Stimulated activated naive B cell treated with anti-CD40 and anti-IgM and Interleukin-4, amounts not matched to agents 10 μg/mL and 1 μg/mL and 100 μg/mL, for 72 hours (primary cell): ENCODE results near the gene INTS11.
"Not testable (repeated sequence)": the region's sequence is repeated elsewhere in the genome, so short reads cannot be mapped to it uniquely, and the experiment has no call there.

Source experiments
- ATAC-seq, 2 donors: fragments of 150-1000 bp; cut with Tn5 transposase; replicated peaks; 2 replicates each; pipeline ENCODE4 v1.10.0; 2021; ENCODE audit warnings: moderate library complexity in 1 of 2
- DNase-seq: peaks from one replicate; pipeline ENCODE4 v3.0.0; 2021
- H3K27ac Mint-ChIP-seq: one replicate; pipeline ENCODE4 v1.8.0; 2022; ENCODE audit warnings: mild to moderate bottlenecking, mixed read lengths
- H3K27me3 Mint-ChIP-seq, 2 donors: one replicate each; pipeline ENCODE4 v1.8.0; 2022; ENCODE audit warnings: mixed read lengths in 2 of 2
- H3K36me3 Mint-ChIP-seq, 2 donors: one replicate each; pipeline ENCODE4 v1.8.0; 2022; ENCODE audit warnings: mixed read lengths in 2 of 2, mild to moderate bottlenecking in 1 of 2
- H3K4me1 Mint-ChIP-seq, 2 donors: one replicate each; pipeline ENCODE4 v1.8.0; 2022; ENCODE audit warnings: mixed read lengths in 2 of 2, mild to moderate bottlenecking in 1 of 2
- H3K4me3 Mint-ChIP-seq, 2 donors: one replicate each; pipeline ENCODE4 v1.8.0; 2022; ENCODE audit warnings: mild to moderate bottlenecking in 2 of 2, mixed read lengths in 2 of 2, moderate library complexity in 1 of 2
- H3K9me3 Mint-ChIP-seq, 2 donors: one replicate each; pipeline ENCODE4 v1.8.0; 2022; ENCODE audit warnings: mixed read lengths in 2 of 2, mild to moderate bottlenecking in 1 of 2

The INTS11 gene

DNA sequence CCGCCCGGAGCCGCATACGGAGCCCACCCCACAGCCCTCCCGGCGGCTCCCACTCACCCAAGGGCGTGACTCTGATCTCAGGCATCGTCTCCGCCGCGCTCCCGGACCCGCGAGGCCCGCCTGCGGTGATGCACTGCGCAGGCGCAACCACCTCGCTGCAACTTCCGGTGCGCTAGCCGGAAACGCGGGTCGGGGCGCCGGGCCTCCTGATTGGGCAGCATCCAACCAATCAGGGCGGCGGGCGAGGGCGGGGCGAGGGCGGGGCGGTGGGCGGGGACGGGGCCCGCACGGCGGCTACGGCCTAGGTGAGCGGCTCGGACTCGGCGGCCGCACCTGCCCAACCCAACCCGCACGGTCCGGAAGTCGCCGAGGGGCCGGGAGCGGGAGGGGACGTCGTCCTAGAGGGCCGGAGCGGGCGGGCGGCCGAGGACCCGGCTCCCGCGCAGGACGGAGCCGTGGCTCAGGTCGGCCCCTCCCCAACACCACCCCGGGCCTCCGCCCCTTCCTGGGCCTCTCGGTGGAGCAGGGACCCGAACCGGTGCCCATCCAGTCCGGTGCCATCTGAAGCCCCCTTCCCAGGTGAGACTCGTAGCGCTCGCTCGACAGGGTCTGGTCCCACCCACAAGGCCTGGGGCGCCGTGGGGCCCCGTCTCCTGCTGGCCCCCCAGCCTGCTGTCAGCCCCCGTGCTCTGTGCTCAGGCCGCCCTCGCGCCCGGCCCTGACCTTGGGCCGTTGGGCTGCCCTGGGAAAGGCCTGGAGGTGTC lies at the start of gene INTS11, which contains the start of gene CPTP:
Gene INTS11 (minus strand): TSS at position 137 of the 764 bp plus-strand sequence. CDS start 52 bp downstream, at position 85.
Gene CPTP (plus strand): TSS at position 279 of the 764 bp plus-strand sequence. CDS start 2,109 bp downstream, outside the sequence.
- ATAC-seq: peak; percentile 88 to 90
- H3K27ac Mint-ChIP-seq: peak within 1 kb of the TSS; percentile 97

DNA sequence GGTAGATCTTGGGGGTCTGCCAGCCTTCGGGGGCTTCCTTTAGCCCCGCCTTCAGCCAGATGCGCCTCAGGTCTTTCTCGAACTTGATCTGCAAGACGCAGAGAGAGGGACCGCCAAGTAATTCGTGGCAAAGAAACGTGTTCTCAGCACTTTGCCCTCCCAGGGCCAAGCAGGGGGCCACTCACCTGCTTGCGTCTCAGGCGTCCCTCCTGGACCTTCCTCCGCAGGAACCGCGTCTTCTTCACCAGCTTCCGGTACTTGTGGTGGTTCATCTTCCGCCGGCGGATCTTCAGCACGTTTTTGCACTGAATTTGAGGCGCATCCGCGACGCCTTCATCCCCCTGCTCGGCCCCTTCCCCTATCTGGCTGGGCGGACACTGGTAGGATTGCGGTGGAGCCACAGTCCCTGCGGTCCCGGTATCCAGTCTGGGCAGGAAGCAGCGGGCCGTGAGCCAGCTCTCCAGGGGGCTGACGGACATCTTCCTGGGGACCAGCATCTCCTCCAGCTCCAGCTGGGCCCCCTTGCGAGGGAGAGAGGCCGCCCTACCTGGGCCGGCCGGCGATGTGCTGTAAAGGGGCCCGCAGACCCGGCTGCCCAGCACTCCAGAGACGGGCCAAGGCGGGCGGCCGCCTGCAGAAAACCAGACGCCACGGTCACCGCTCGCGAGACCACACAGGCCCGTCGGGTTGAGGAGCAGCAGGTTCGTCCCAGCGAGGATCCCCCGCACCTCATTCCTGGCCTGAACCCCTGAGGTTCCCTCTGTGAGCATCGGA lies 49.5 kb upstream of the INTS11 start:
- H3K4me1 Mint-ChIP-seq: peaks cover 15 to 37% of the 10 kb centered on the region in 2 donors

More for the DNA sequence above, at the start of gene INTS11, which contains the start of gene CPTP:
- Mint-ChIP-seq H3K36me3 (peaks cover 4 to 27% of the 10 kb centered on the region in 2 donors), H3K27me3 (no peaks in the 10 kb centered on the region), H3K9me3 (no peaks in the 10 kb centered on the region), H3K4me3 (peak within 1 kb of the TSS; percentile 92 to 93), H3K4me1 (peaks cover 23 to 54% of the 10 kb centered on the region in 2 donors)
- DNase-seq: peak; percentile 90

DNA sequence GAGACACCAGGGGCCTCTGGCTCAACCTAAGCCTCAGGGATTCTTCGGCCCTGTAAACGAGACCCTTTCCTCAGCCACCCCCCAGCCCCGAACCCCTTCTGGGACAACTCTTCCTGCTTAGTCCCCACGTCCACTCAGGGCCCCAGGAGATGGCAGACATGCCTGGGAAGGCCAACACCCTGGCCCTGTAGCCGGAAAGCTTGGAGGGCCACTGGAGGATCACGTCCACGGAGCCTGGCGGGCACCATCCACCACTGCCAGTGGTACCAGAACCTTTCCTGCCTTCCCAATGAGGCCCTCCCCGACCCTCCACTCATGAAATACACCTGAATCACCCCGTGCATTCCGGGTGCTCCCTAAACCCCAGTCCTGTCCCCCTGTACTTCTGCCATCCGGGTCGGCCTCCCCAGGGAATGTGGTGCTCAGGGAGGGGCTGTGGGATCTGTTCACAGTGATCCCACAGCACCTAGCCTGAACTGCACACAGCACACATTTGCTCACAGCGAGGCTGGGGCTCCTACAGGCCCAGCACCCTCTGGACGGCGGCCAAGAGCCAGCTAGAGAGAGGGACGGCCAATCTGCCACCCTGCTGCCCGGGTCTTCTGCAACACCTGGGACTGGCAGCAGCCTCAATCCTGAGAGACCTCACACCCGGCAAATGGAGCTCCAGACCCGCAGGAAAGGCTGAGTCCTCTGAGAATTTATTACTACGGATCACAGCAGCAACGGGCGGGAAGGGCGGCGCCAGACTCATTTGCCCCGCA lies 48.8 kb upstream of the INTS11 start:
- Mint-ChIP-seq H3K36me3 (peaks cover 16 to 29% of the 10 kb centered on the region in 2 donors), H3K4me3 (peak overlapping the region; percentile 50 to 60), H3K27ac (peak overlapping the region; percentile 37), H3K9me3 (no peaks in the 10 kb centered on the region), H3K27me3 (no peaks in the 10 kb centered on the region), H3K4me1 (peaks cover 15 to 37% of the 10 kb centered on the region in 2 donors)
- no peak for DNase-seq
- ATAC-seq: no peak

More for the DNA sequence above, 49.5 kb upstream of the INTS11 start:
- Mint-ChIP-seq H3K9me3 (no peaks in the 10 kb centered on the region), H3K27ac (peak overlapping the region; percentile 98), H3K4me3 (peak overlapping the region; percentile 92 to 95), H3K27me3 (no peaks in the 10 kb centered on the region), H3K36me3 (peaks cover 19 to 34% of the 10 kb centered on the region in 2 donors)
- no peak for ATAC-seq
- DNase-seq: no peak

DNA sequence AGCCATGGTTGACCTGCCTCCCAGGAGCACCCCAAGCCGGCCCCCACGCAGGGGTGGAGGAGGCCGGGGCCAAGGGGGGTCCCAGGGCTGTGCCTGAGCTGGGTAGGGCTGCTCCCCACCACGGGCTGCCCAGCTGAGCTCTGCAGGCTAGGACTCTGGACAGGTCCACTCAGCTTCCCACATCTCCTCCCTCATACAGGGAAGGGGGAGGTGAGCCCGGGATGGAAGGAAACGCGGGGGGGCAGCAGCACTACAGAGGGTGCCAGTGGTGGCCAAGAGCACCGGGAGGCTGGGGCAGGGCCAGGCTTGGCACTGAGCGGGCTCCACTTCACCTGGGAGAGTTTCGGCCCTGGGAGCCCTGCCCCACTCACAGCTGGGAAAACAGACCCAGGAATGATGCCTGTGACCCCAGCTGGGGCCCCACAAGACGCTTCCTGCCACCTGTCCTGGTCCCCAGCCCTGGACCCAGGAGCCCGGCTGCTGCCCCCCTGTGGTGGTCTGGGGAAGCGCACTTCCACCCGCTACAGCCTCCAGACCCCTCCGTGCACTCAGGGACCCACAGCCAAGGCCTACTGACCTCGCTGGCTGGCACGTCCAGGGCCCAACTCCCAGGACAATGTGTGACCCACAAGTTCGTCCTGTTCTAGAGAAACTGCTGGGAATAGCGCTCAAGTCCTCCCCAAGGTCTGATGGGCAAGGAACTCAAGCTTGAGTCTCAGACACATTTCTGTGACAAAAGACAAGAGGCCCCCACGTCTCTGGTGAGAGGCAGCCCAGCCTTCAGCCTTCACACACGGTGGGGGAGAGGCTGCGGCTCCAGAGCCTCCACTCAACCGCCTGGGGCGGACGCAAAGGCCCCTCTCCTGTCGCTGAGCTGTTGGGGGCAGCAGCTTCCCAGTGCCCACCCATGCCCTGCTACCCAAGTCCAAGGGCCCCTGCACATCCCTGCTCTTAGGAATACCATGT lies 47.6 kb upstream of the INTS11 start:
- peaks cover 16 to 28% of the 10 kb centered on the region in 2 donors for H3K36me3 Mint-ChIP-seq
- DNase-seq (peak; percentile 65), ATAC-seq (peak; percentile 37 to 44)
- H3K27ac Mint-ChIP-seq: no peak overlapping the region
- peaks cover 15 to 36% of the 10 kb centered on the region in 2 donors for H3K4me1 Mint-ChIP-seq
- no peaks in the 10 kb centered on the region for H3K9me3 Mint-ChIP-seq
- peak overlapping the region; percentile 5 to 56 for H3K4me3 Mint-ChIP-seq
- H3K27me3 Mint-ChIP-seq: no peaks in the 10 kb centered on the region

DNA sequence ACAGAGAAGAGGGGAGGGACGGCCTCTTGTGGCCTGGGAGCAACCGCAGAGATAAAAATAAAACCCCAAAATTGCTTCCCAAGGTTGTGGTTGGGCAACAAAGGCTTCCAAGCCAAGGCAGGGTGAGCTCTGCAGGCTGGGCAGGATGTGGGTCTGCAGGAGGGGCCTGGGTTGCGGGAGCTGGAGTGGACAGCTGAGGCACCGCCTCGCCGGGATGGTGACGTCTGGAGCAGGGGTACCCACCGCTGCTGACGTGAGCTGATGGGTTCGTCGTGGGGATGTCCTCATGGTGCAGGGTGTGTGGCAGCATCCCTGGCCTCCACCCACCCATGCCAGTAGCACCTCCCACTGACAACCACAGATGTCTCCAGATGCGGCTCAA lies 46.9 kb upstream of the INTS11 start:
- H3K27me3 Mint-ChIP-seq: no peaks in the 10 kb centered on the region
- peaks cover 12 to 30% of the 10 kb centered on the region in 2 donors for H3K4me1 Mint-ChIP-seq
- H3K4me3 Mint-ChIP-seq: peak overlapping the region in 1 of 2 donors; percentile 4
- no peak overlapping the region for H3K27ac Mint-ChIP-seq
- peaks cover 10 to 21% of the 10 kb centered on the region in 2 donors for H3K36me3 Mint-ChIP-seq
- DNase-seq (no peak), ATAC-seq (no peak)
- H3K9me3 Mint-ChIP-seq: no peaks in the 10 kb centered on the region

DNA sequence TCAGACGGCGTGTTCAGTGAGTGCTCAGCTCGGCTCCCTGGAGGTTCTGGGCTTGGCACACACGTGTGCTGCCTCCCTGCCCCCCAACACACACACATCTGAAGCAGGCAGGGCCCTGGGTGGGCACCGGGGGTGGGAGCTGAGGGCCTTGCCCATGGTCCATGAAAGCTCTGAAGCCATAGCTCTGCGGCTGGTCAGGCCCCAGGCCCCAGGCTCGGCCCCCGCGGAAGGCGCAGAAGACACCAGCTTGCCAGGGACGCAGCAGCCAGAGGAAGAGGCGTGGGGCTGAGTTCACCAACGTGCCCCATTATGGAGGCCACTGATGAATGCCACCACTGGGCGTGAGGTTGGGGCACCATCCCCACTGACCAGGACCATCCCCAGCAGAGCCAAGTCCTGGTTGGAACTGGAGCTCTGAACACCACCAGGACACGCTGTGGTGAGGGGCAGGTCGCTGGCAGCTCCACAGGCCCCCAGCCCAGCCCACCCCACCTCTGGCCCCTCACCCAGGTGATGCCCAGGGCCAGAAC lies 46.4 kb upstream of the INTS11 start:
- ATAC-seq (no peak), DNase-seq (no peak)
- Mint-ChIP-seq H3K36me3 (peaks cover 9 to 19% of the 10 kb centered on the region in 2 donors), H3K9me3 (no peaks in the 10 kb centered on the region), H3K27me3 (no peaks in the 10 kb centered on the region), H3K4me1 (peaks cover 12 to 26% of the 10 kb centered on the region in 2 donors), H3K27ac (no peak overlapping the region), H3K4me3 (no peak overlapping the region)

DNA sequence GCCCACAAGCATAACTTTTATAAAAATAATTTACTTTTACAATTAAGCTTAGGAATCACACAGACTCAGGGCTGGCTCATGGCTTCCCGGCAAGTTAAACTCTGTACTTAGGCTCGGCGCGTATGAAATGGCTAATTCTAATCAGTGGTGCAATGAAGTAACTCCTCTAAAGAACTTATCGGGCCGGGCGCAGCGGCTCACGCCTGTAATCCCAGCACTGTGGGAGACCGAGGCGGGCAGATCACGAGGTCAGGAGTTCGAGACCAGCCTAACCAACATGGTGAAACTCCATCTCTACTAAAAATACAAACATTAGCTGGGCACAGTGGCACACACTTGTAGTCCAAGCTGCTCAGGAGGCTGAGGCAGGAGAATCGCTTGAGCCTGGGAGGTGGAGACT lies 45.6 kb upstream of the INTS11 start:
- Mint-ChIP-seq H3K4me1 (peaks cover 12 to 26% of the 10 kb centered on the region in 2 donors), H3K36me3 (peaks cover 9 to 15% of the 10 kb centered on the region in 2 donors)
- not testable (repeated sequence) for H3K9me3 Mint-ChIP-seq, ATAC-seq, H3K27ac Mint-ChIP-seq, H3K4me3 Mint-ChIP-seq, H3K27me3 Mint-ChIP-seq, DNase-seq

DNA sequence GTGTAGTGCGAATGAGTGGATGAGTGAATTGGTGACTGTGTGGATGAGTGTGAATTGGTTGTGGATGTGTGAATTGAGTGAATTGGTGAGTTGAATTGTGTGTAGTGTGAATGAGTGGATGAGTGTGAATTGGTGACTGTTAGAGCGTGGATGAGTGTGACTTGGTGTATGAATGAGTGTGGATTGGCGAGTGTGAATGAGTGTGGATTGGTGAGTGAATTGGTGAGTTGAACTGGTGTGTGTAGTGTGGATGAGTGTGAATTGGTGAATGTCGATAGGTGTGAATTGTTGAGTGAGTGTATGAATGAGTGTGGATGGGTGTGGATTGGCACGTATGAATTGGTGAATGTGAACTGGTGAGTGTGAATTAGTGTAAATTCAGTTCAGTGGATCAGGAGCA lies 42.9 kb upstream of the INTS11 start:
- ATAC-seq (no peak), DNase-seq (no peak)
- H3K4me3 Mint-ChIP-seq: no peak overlapping the region
- no peaks in the 10 kb centered on the region for H3K9me3 Mint-ChIP-seq
- H3K4me1 Mint-ChIP-seq: peaks cover 2 to 7% of the 10 kb centered on the region in 2 donors
- H3K27me3 Mint-ChIP-seq: peaks cover 0 to 1% of the 10 kb centered on the region in 2 donors
- H3K27ac Mint-ChIP-seq: no peak overlapping the region
- H3K36me3 Mint-ChIP-seq: no peaks in the 10 kb centered on the region

DNA sequence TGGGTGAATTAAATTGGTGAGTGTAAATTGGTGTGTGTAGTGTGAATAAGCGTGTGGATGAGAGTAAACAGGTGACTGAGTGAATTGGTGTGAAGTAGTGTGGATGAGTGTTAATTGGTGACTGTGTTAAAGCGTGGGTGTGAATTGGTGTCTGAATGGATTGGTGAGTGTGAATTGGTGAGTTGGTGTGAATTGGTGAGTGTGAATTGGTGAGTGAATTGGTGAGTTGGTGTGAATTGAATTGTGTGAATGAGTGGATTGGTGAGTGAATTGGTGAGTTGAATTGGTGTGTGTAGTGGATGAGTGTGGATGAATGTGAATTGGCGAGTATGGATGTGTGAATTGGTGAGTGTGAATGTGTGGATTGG lies 42.2 kb upstream of the INTS11 start:
- no peak overlapping the region for H3K4me3 Mint-ChIP-seq
- ATAC-seq (no peak), DNase-seq (no peak)
- H3K9me3 Mint-ChIP-seq: no peaks in the 10 kb centered on the region
- peaks cover 0 to under 1% of the 10 kb centered on the region in 2 donors for H3K4me1 Mint-ChIP-seq
- H3K27ac Mint-ChIP-seq: no peak overlapping the region
- H3K36me3 Mint-ChIP-seq: no peaks in the 10 kb centered on the region
- peaks cover 3 to 6% of the 10 kb centered on the region in 2 donors for H3K27me3 Mint-ChIP-seq

DNA sequence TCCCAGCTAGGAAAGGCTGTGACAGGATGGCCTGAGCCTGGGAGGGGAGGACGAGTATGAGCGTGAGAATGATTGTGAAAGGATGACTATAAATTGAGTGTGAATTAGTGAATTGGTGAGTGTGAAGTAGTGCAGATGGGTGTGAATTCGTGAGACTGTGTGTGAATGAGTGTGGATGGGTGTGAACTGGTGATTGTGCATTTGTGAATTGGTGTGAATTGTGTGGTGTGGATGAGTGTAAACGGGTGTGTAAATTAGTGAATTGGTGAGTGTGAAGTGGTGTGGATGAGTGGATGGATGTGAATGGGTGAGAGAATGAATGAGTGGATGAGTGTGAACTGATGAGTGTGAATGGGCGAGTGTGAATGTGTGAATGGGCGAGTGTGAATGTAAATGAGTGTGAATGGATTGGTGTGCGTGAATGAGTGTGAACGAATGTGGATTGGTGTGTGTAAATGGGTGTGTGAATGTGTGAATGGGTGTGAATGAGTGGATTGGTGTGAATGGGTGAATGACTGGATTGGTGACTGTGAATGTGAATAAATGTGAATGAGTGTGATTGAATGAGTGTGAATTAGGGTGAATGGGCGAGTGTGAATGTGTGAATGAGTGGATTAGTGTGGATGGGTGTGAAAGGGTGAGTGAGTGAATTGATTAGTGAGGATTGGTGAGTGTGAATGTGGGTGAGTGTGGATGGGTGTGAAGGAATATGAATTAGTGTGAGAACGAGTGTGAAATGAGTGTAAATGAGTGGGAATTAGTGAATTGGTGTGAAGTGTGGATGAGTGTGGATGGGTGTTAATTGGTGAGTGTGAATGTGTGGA lies 41.6 kb upstream of the INTS11 start:
- Mint-ChIP-seq H3K27me3 (peaks cover 5 to 8% of the 10 kb centered on the region in 2 donors), H3K36me3 (no peaks in the 10 kb centered on the region), H3K4me3 (no peak overlapping the region), H3K4me1 (no peaks in the 10 kb centered on the region), H3K27ac (no peak overlapping the region), H3K9me3 (no peaks in the 10 kb centered on the region)
- ATAC-seq (no peak), DNase-seq (no peak)

DNA sequence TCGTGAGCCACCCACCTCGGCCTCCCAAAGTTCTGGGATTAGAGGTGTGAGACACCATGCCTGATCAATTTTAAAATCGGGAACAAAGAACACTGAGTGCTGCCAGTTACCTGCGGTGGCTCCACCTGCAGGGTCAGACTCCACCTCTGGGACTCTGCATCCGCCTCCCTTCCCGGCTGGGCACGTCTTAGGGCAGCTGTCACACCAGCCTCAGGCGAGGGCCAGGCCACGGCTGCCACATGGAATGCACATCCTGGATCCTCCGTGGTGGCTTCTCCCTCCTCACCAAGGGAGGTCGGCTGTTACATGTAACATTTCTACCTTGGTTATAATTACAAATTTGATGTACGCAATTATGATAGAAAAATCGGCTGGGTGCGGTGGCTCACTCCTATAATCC lies 39.8 kb upstream of the INTS11 start:
- Mint-ChIP-seq H3K9me3 (no peaks in the 10 kb centered on the region), H3K27me3 (peaks cover 17 to 23% of the 10 kb centered on the region in 2 donors), H3K4me1 (peaks cover 2 to 3% of the 10 kb centered on the region in 2 donors), H3K27ac (no peak overlapping the region), H3K4me3 (no peak overlapping the region), H3K36me3 (no peaks in the 10 kb centered on the region)
- DNase-seq (no peak), ATAC-seq (no peak)

DNA sequence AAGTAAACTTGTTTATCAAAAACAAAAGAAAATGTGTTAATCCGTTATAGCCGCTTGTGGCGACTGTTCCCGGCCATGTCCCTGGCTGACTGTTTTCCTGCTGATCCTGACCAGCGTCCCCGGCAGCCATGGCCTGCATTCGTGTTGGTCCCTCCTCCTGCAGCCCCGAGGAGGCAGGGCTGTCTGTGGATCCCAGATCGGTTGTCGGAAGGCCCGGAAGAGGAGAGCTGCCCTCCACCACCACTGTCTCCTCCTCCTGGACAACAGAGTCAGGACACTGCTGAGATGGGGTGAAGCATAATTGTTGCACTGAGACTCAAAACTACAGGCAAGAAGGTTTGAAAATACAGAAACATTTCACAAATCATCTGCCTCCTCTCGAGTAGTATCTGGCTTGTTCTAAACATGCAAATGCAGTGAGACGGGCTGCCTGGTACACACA lies 37.5 kb upstream of the INTS11 start:
- DNase-seq: no peak
- peaks cover 3 to 17% of the 10 kb centered on the region in 2 donors for H3K4me1 Mint-ChIP-seq
- H3K4me3 Mint-ChIP-seq: no peak overlapping the region
- ATAC-seq: no peak
- no peaks in the 10 kb centered on the region for H3K9me3 Mint-ChIP-seq
- H3K27ac Mint-ChIP-seq: peak overlapping the region; percentile 20
- H3K36me3 Mint-ChIP-seq: no peaks in the 10 kb centered on the region
- peaks cover 39 to 46% of the 10 kb centered on the region in 2 donors for H3K27me3 Mint-ChIP-seq
